HAP-1 (cell line): ENCODE results near the gene DHRS3.
"Not testable (repeated sequence)": the region's sequence is repeated elsewhere in the genome, so short reads cannot be mapped to it uniquely, and the experiment has no call there.

ENCODE experiments used
- DNase-seq, 2 experiments: peaks; one replicate each; pipeline ENCODE4 v3.0.0-alpha.2; 2016 to 2020; ENCODE audit warnings: low spot score in 2 of 2
- H3K27me3 ChIP-seq: fragments of 250-450 bp; sonication (Bioruptor Pico); 2 replicates; pipeline ENCODE4 v1.5.1; 2020; ENCODE audit warnings: low read depth, mild to moderate bottlenecking, moderate library complexity
- H3K36me3 ChIP-seq: fragments of 250-450 bp; sonication (Bioruptor Pico); replicated peaks from 2 replicates; pipeline ENCODE4 v1.5.1; 2020; ENCODE audit warnings: mild to moderate bottlenecking
- H3K4me1 ChIP-seq: fragments of 250-450 bp; sonication (Bioruptor Pico); 2 replicates; pipeline ENCODE4 v1.5.1; 2020; ENCODE audit warnings: mild to moderate bottlenecking
- H3K4me3 ChIP-seq: fragments of 250-450 bp; sonication (Bioruptor Pico); 2 replicates; pipeline ENCODE4 v1.5.1; 2020; ENCODE audit warnings: mild to moderate bottlenecking, moderate library complexity
- H3K9me3 ChIP-seq: fragments of 250-450 bp; sonication (Bioruptor Pico); 2 replicates; pipeline ENCODE4 v1.5.1; 2020; ENCODE audit warnings: mild to moderate bottlenecking, moderate library complexity
- in situ Hi-C: fragments of 300-500 bp; cut with MboI; formaldehyde crosslinking; loops from 3 replicates; pipeline ENCODE4 v1.14.3; 2020; ENCODE audit warnings: low sequenced_read_pairs, inconsistent platforms, mixed read lengths

Gene DHRS3

GRCh38 chr1:12617901-12618660 is at the start of gene DHRS3:
DHRS3 (minus strand) TSS chr1:12618210; CDS start chr1:12617348, 862 bp downstream.
- Histone ChIP-seq H3K27me3 (no peaks in the 10 kb centered on the region), H3K36me3 (no peaks in the 10 kb centered on the region), H3K4me1 (peaks cover 11% of the 10 kb centered on the region), H3K9me3 (no peaks in the 10 kb centered on the region), H3K4me3 (peak within 1 kb of the TSS; percentile 70)
- in situ Hi-C loops, result loop anchor here (25.0 kb wide), 1 partner anchor 306 kb away; no protein-coding TSS in a partner anchor
- peak; percentile 91 to 95 for DNase-seq

GRCh38 chr1:12666141-12666735 is 48.2 kb upstream of the DHRS3 start:
- H3K4me3 ChIP-seq, result no peak overlapping the region
- in situ Hi-C loops, result no loop called here
- DNase-seq, result no peak
- H3K9me3 ChIP-seq, result no peaks in the 10 kb centered on the region
- H3K4me1 ChIP-seq, result no peaks in the 10 kb centered on the region
- 0 out of 2 replicates have a peak, but pooled peaks cover 2% of the 10 kb centered on the region for H3K27me3 ChIP-seq
- H3K36me3 ChIP-seq, result no peaks in the 10 kb centered on the region

GRCh38 chr1:12665511-12665910 is 47.5 kb upstream of the DHRS3 start:
- H3K36me3 ChIP-seq, result no peaks in the 10 kb centered on the region
- no peaks in the 10 kb centered on the region for H3K4me1 ChIP-seq
- H3K9me3 ChIP-seq, result no peaks in the 10 kb centered on the region
- DNase-seq, result no peak
- no peak overlapping the region for H3K4me3 ChIP-seq
- 0 out of 2 replicates have a peak, but pooled peaks cover 2% of the 10 kb centered on the region for H3K27me3 ChIP-seq
- in situ Hi-C loops, result no loop called here

- DNase-seq, result no peak
- in situ Hi-C loops, result no loop called here
- no peaks in the 10 kb centered on the region for H3K36me3 ChIP-seq
- 0 out of 2 replicates have a peak, but pooled peaks cover 2% of the 10 kb centered on the region for H3K27me3 ChIP-seq
- no peak overlapping the region for H3K4me3 ChIP-seq
- no peaks in the 10 kb centered on the region for H3K9me3 ChIP-seq
- H3K4me1 ChIP-seq, result no peaks in the 10 kb centered on the region
These were observed 44.5 kb upstream of the DHRS3 start for GRCh38 chr1:12662556-12662955.

- Histone ChIP-seq H3K4me3 (no peak overlapping the region), H3K9me3 (no peaks in the 10 kb centered on the region), H3K27me3 (0 out of 2 replicates have a peak, but pooled peaks cover 2% of the 10 kb centered on the region), H3K4me1 (no peaks in the 10 kb centered on the region), H3K36me3 (no peaks in the 10 kb centered on the region)
- DNase-seq, result no peak
- in situ Hi-C loops, result no loop called here
These were observed 43.7 kb upstream of the DHRS3 start for GRCh38 chr1:12661606-12662219.

- H3K4me3 ChIP-seq, result no peak overlapping the region
- peak; percentile 66 to 88 for DNase-seq
- in situ Hi-C loops, result loop anchor here (5.0 to 10.0 kb wide), 2 partner anchors 346 to 534 kb away; no protein-coding TSS in a partner anchor
These were observed 40.8 kb upstream of the DHRS3 start for GRCh38 chr1:12658531-12659453.

GRCh38 chr1:12657885-12658512 is 40.0 kb upstream of the DHRS3 start:
- DNase-seq, result not testable (repeated sequence)

More at GRCh38 chr1:12658531-12659453, 40.8 kb upstream of the DHRS3 start:
- H3K27me3 ChIP-seq, result 0 out of 2 replicates have a peak, but pooled peaks cover 2% of the 10 kb centered on the region
- no peaks in the 10 kb centered on the region for H3K36me3 ChIP-seq
- H3K4me1 ChIP-seq, result no peaks in the 10 kb centered on the region
- H3K9me3 ChIP-seq, result no peaks in the 10 kb centered on the region

GRCh38 chr1:12657060-12657884 is 39.3 kb upstream of the DHRS3 start:
- no peaks in the 10 kb centered on the region for H3K9me3 ChIP-seq
- in situ Hi-C loops, result loop anchor here (5.0 to 10.0 kb wide), 2 partner anchors 345 to 532 kb away; no protein-coding TSS in a partner anchor
- no peaks in the 10 kb centered on the region for H3K27me3 ChIP-seq
- H3K36me3 ChIP-seq, result no peaks in the 10 kb centered on the region
- no peak for DNase-seq
- no peak overlapping the region for H3K4me3 ChIP-seq
- no peaks in the 10 kb centered on the region for H3K4me1 ChIP-seq

More at GRCh38 chr1:12657885-12658512, 40.0 kb upstream of the DHRS3 start:
- not testable (repeated sequence) for H3K4me1 ChIP-seq, H3K36me3 ChIP-seq, H3K4me3 ChIP-seq, H3K9me3 ChIP-seq, H3K27me3 ChIP-seq
- in situ Hi-C loops, result loop anchor here (5.0 to 10.0 kb wide), 2 partner anchors 346 to 533 kb away; no protein-coding TSS in a partner anchor

GRCh38 chr1:12656575-12656974 is 38.6 kb upstream of the DHRS3 start:
- DNase-seq, result no peak
- in situ Hi-C loops, result loop anchor here (5.0 to 10.0 kb wide), 2 partner anchors 344 to 532 kb away; no protein-coding TSS in a partner anchor
- H3K36me3 ChIP-seq, result no peaks in the 10 kb centered on the region
- no peak overlapping the region for H3K4me3 ChIP-seq
- H3K4me1 ChIP-seq, result no peaks in the 10 kb centered on the region
- no peaks in the 10 kb centered on the region for H3K27me3 ChIP-seq
- no peaks in the 10 kb centered on the region for H3K9me3 ChIP-seq

GRCh38 chr1:12654657-12655056 is 36.6 kb upstream of the DHRS3 start:
- no peaks in the 10 kb centered on the region for H3K36me3 ChIP-seq
- in situ Hi-C loops, result loop anchor here (5.0 to 10.0 kb wide), 2 partner anchors 342 to 530 kb away; no protein-coding TSS in a partner anchor
- DNase-seq, result no peak
- no peaks in the 10 kb centered on the region for H3K27me3 ChIP-seq
- no peaks in the 10 kb centered on the region for H3K9me3 ChIP-seq
- no peak overlapping the region for H3K4me3 ChIP-seq
- H3K4me1 ChIP-seq, result no peaks in the 10 kb centered on the region

- DNase-seq, result peak in 1 of 2 experiments; percentile 20
- H3K4me3 ChIP-seq, result no peak overlapping the region
- in situ Hi-C loops, result loop anchor here (10.0 kb wide), 1 partner anchor 529 kb away; no protein-coding TSS in a partner anchor
- H3K27me3 ChIP-seq, result no peaks in the 10 kb centered on the region
- no peaks in the 10 kb centered on the region for H3K36me3 ChIP-seq
- no peaks in the 10 kb centered on the region for H3K9me3 ChIP-seq
- no peaks in the 10 kb centered on the region for H3K4me1 ChIP-seq
These were observed 36.1 kb upstream of the DHRS3 start for GRCh38 chr1:12654004-12654567.
